Stimulated activated CD8-positive, alpha-beta memory T cell treated with anti-CD3 and anti-CD28 coated beads, Interleukin-4, amount 100 ng/mL, for 24 hours (primary cell): Measurements from ENCODE around the gene NASP.

Experiments
- DNase-seq: peaks from one replicate; pipeline ENCODE4 v3.0.0-alpha.2; 2020; ENCODE audit warnings: low read depth

NASP gene

GRCh38 chr1:45583666-45584350 is at the start of gene NASP:
TSS of gene NASP (plus strand) at chr1:45584041. CDS start at chr1:45584147, 106 bp downstream.
- DNase-seq, result peak; percentile 85

GRCh38 chr1:45535988-45536766 is 47.7 kb upstream of the NASP start:
- DNase-seq, result no peak

- no peak for DNase-seq
Observed at GRCh38 chr1:45536886-45537285, 47.0 kb upstream of the NASP start.

GRCh38 chr1:45541193-45541592 is 42.6 kb upstream of the NASP start:
- no peak for DNase-seq

- no peak for DNase-seq
Observed at GRCh38 chr1:45542591-45542990, 41.2 kb upstream of the NASP start.

GRCh38 chr1:45543581-45544417 is 40.0 kb upstream of the NASP start:
- DNase-seq, result peak; percentile 52

GRCh38 chr1:45544530-45544929 is 39.3 kb upstream of the NASP start:
- no peak for DNase-seq

- DNase-seq, result no peak
Observed at GRCh38 chr1:45545019-45545493, 38.8 kb upstream of the NASP start.

GRCh38 chr1:45545553-45546310 is 38.1 kb upstream of the NASP start:
- DNase-seq, result no peak

GRCh38 chr1:45550401-45551351 is 33.2 kb upstream of the NASP start, which contains the start of gene AKR1A1:
TSS of gene AKR1A1 (plus strand) at chr1:45550826. CDS start at chr1:45561795, 10,969 bp downstream.
- DNase-seq, result peak; percentile 82

GRCh38 chr1:45551684-45552083 is 32.2 kb upstream of the NASP start:
- DNase-seq, result no peak

- DNase-seq, result no peak
Observed at GRCh38 chr1:45552331-45552730, 31.5 kb upstream of the NASP start.

- no peak for DNase-seq
Observed at GRCh38 chr1:45554198-45554597, 29.6 kb upstream of the NASP start.

GRCh38 chr1:45557422-45557944 is 26.4 kb upstream of the NASP start:
- no peak for DNase-seq

GRCh38 chr1:45563843-45564242 is 20.0 kb upstream of the NASP start:
- DNase-seq, result no peak

- DNase-seq, result no peak
Observed at GRCh38 chr1:45566722-45567121, 17.1 kb upstream of the NASP start.

GRCh38 chr1:45567911-45568310 is 15.9 kb upstream of the NASP start:
- no peak for DNase-seq

- no peak for DNase-seq
Observed at GRCh38 chr1:45568421-45568820, 15.4 kb upstream of the NASP start.

- no peak for DNase-seq
Observed at GRCh38 chr1:45569571-45569961, 14.3 kb upstream of the NASP start.

GRCh38 chr1:45569962-45570581 is 13.8 kb upstream of the NASP start:
- DNase-seq, result peak; percentile 51
